ENCODE results near the gene AHCYL1.

The AHCYL1 gene

DNA sequence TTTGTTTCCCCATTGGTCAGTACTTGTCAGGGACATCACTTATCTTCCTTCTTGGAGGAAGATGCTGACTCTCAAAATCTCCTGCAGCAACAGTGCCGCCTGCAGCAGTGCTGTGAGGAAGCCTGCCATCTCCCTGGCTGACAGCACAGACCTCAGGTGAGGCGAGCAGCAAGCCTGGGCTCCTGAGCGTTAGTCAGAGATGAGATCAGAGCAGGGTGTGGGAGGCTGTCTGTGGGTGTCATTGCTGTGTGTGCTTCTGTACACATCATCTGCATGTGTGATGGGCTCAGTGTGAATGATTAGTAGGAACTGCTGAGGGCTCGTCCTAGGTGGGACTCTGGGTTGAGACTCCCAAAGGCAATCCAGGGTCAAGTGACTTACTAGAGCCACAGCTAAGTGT lies 56.0 kb downstream of the AHCYL1 start:
- Histone ChIP-seq H3K4me3 (ENCODE audit: low read length) (no peak overlapping the region), H3K36me3 (ENCODE audit: control insufficient read depth, insufficient read depth, low read length, severe bottlenecking) (peaks cover 80% of the 10 kb centered on the region), H3K27me3 (replicated peaks; ENCODE audit: control insufficient read depth, insufficient read depth, low read length) (no peaks in the 10 kb centered on the region), H3K9ac (ENCODE audit: low read length) (no peak overlapping the region), H3K4me1 (ENCODE audit: control insufficient read depth, insufficient read depth, low read length) (peaks cover 20% of the 10 kb centered on the region), H3K9me3 (ENCODE audit: control insufficient read depth, low read length) (no peaks in the 10 kb centered on the region)
- no peak for DNase-seq (ENCODE audit: low read depth)

DNA sequence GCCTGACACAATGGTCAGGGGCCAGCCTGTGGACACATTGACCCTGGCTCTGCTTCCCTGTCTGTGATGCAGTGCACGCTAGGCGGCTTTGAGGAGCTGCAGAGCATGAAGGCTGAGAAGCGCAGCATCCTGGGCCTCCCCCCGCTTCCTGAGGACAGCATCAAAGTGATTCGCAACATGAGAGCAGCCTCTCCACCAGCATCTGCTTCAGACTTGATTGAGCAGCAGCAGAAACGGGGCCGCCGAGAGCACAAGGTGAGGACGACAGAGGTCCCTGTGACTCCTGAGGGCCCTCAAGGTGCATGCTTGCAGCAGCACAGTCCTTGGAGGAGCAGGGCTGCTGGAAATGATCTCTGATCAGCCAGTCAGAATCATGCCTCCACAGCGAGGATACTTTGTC lies 58.5 kb downstream of the AHCYL1 start:
- Histone ChIP-seq H3K27me3 (replicated peaks; ENCODE audit: control insufficient read depth, insufficient read depth, low read length) (no peaks in the 10 kb centered on the region), H3K9me3 (ENCODE audit: control insufficient read depth, low read length) (no peaks in the 10 kb centered on the region), H3K36me3 (ENCODE audit: control insufficient read depth, insufficient read depth, low read length, severe bottlenecking) (peaks cover 93% of the 10 kb centered on the region), H3K4me1 (ENCODE audit: control insufficient read depth, insufficient read depth, low read length) (peaks cover 14% of the 10 kb centered on the region), H3K4me3 (ENCODE audit: low read length) (no peak overlapping the region), H3K9ac (ENCODE audit: low read length) (no peak overlapping the region)
- no peak for DNase-seq (ENCODE audit: low read depth)

DNA sequence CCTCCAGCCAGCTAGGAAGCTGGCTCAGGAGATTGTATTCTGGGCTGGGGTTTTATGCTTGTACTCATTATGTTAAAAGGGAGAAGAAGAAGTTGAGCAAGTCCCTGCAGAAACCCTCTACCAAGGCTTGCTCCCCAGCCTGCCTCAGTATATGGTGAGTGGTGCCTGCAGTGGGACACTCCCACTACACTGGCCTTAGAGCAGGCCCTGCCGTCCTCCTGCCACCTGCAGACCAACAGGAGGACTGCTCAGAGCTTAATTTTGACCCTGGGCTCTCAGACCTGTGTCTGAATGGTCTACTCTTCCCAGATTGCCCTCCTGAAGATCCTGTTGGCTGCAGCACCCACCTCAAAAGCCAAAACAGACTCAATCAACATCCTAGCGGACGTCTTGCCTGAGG lies 62.9 kb downstream of the AHCYL1 start:
- peaks cover 36% of the 10 kb centered on the region for H3K4me1 ChIP-seq (ENCODE audit: control insufficient read depth, insufficient read depth, low read length)
- no peak overlapping the region for H3K4me3 ChIP-seq (ENCODE audit: low read length)
- no peak overlapping the region for H3K9ac ChIP-seq (ENCODE audit: low read length)
- H3K9me3 ChIP-seq (ENCODE audit: control insufficient read depth, low read length), result no peaks in the 10 kb centered on the region
- no peaks in the 10 kb centered on the region for H3K27me3 ChIP-seq (replicated peaks; ENCODE audit: control insufficient read depth, insufficient read depth, low read length)
- no peak for DNase-seq (ENCODE audit: low read depth)
- peaks cover 91% of the 10 kb centered on the region for H3K36me3 ChIP-seq (ENCODE audit: control insufficient read depth, insufficient read depth, low read length, severe bottlenecking)

DNA sequence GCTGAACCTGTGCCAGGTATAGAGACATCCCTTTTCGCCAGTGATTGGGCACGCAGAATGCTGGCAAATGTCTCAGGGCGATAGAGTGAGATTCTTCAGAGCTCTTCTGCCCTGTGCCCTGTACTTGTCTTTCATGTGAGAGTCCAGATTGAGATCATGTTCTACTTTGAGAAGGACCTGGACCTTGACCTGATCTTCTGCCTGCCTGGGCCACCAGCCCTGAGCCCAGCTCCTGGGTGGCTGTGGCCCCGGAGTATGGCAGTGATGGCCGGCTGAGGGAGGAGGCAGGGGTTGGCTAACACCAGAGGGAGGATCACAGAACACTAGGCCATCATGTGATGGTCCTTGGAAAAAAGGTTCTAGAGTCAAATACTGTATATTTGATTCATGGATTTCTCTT lies 63.7 kb downstream of the AHCYL1 start:
- peaks cover 91% of the 10 kb centered on the region for H3K36me3 ChIP-seq (ENCODE audit: control insufficient read depth, insufficient read depth, low read length, severe bottlenecking)
- DNase-seq (ENCODE audit: low read depth), result no peak

DNA sequence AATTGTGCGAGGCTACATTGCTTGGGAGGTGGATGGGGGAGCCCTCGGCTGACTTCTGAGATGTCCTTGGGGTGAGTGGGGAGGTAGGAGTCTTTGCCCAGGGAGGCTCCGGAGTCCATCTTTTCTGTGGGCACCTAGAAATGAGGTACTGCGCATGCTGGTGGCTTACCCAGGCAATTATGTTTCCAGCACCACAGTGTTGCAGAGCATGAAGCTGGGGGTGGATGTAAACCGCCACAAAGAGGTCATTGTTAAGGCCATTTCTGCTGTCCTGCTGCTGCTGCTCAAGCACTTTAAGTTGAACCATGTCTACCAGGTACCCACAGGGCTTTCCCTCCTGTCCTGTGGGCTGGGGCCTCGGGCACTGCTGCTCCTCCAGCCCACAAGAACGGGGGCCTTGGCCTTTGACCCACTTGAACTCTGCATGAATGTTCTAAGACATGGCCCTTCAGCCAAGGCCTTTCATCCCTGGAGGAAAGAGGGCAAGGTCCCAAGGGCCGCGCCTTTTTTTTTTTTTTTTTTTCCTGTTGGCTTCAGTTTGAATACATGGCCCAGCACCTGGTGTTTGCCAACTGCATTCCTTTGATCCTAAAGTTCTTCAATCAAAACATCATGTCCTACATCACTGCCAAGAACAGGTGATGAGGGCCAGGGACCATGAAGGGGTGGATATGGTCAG lies 64.5 kb downstream of the AHCYL1 start:
- Histone ChIP-seq H3K4me1 (ENCODE audit: control insufficient read depth, insufficient read depth, low read length) (peaks cover 37% of the 10 kb centered on the region), H3K9me3 (ENCODE audit: control insufficient read depth, low read length) (no peaks in the 10 kb centered on the region), H3K27me3 (replicated peaks; ENCODE audit: control insufficient read depth, insufficient read depth, low read length) (no peaks in the 10 kb centered on the region), H3K36me3 (ENCODE audit: control insufficient read depth, insufficient read depth, low read length, severe bottlenecking) (peaks cover 91% of the 10 kb centered on the region), H3K4me3 (ENCODE audit: low read length) (no peak overlapping the region), H3K9ac (ENCODE audit: low read length) (no peak overlapping the region)
- DNase-seq (ENCODE audit: low read depth), result no peak

More for the DNA sequence above, 63.7 kb downstream of the AHCYL1 start:
- no peak overlapping the region for H3K9ac ChIP-seq (ENCODE audit: low read length)
- H3K9me3 ChIP-seq (ENCODE audit: control insufficient read depth, low read length), result no peaks in the 10 kb centered on the region
- H3K27me3 ChIP-seq (replicated peaks; ENCODE audit: control insufficient read depth, insufficient read depth, low read length), result no peaks in the 10 kb centered on the region
- no peak overlapping the region for H3K4me3 ChIP-seq (ENCODE audit: low read length)
- peaks cover 29% of the 10 kb centered on the region for H3K4me1 ChIP-seq (ENCODE audit: control insufficient read depth, insufficient read depth, low read length)

DNA sequence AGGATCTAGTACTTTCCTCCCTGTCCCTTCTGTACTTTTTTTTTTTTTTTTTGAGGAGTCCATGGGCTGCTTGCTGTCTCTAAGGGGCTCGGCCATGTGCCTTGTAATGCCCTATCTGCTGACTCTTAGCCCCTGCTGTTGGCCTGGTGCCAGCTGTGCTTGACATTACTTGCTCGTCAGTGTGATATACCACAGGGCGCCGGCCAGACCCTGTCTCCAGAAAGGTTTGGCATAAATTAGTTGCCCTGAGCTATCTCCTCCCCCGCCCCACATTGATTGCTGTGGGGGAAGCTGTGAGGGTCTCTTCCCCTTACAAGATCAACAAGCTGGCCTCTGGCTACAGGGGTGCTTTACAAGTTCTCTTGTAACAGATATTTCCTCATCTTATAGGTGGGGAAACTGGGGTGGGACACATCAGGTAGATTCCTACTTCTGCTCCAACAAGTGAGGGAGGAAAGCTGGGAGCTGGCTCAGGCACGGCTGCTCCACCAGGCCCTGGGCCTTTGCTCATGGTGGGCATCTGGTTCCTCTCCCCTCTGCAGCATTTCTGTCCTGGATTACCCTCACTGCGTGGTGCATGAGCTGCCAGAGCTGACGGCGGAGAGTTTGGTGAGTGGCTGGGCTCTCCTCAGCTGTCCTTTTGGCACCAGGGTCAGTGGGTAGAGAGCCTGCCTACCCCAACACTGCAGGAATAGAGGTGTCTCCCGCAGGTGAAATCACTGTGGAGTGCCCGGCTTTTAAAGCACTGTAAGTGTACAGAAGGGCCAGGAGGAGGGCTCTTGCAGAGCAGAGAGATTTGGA lies 65.4 kb downstream of the AHCYL1 start:
- peak overlapping the region; percentile 64 for H3K9ac ChIP-seq (ENCODE audit: low read length)
- H3K4me3 ChIP-seq (ENCODE audit: low read length), result no peak overlapping the region
- H3K4me1 ChIP-seq (ENCODE audit: control insufficient read depth, insufficient read depth, low read length), result peaks cover 46% of the 10 kb centered on the region
- no peak for DNase-seq (ENCODE audit: low read depth)
- H3K36me3 ChIP-seq (ENCODE audit: control insufficient read depth, insufficient read depth, low read length, severe bottlenecking), result peaks cover 91% of the 10 kb centered on the region
- H3K9me3 ChIP-seq (ENCODE audit: control insufficient read depth, low read length), result no peaks in the 10 kb centered on the region
- H3K27me3 ChIP-seq (replicated peaks; ENCODE audit: control insufficient read depth, insufficient read depth, low read length), result no peaks in the 10 kb centered on the region

DNA sequence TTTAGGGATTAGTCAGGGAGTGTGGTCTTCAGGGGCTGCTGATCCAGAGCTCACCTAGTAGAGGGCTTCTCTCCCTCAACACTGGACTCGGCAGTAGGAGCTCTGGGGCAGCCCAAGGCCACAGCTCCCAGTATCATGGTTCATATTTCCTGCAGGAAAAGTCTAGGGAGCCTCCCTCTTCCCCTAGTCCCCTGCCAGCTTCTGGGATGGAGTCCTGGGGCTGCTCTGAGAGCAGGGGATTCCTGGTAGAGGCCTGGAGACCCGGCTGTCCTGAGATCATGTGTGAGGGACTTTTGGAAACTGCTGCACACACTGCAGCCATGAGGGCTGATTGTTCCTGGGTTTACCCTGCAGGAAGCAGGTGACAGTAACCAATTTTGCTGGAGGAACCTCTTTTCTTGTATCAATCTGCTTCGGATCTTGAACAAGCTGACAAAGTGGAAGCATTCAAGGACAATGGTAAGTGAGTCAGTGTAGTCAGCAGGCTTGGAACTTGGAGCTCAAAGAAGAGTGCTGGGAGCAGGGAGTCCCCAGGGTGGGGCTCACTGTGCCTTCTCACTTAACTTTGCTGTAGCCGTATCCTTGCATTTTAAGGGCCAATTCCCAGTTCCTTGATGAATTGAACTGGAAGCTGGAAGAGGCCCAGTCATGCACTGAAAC lies 66.2 kb downstream of the AHCYL1 start:
- Histone ChIP-seq H3K4me1 (ENCODE audit: control insufficient read depth, insufficient read depth, low read length) (peaks cover 53% of the 10 kb centered on the region), H3K27me3 (replicated peaks; ENCODE audit: control insufficient read depth, insufficient read depth, low read length) (no peaks in the 10 kb centered on the region), H3K36me3 (ENCODE audit: control insufficient read depth, insufficient read depth, low read length, severe bottlenecking) (peaks cover 89% of the 10 kb centered on the region), H3K4me3 (ENCODE audit: low read length) (peak overlapping the region; percentile 19), H3K9ac (ENCODE audit: low read length) (peak overlapping the region; percentile 64), H3K9me3 (ENCODE audit: control insufficient read depth, low read length) (no peaks in the 10 kb centered on the region)
- DNase-seq (ENCODE audit: low read depth), result peak; percentile 46

DNA sequence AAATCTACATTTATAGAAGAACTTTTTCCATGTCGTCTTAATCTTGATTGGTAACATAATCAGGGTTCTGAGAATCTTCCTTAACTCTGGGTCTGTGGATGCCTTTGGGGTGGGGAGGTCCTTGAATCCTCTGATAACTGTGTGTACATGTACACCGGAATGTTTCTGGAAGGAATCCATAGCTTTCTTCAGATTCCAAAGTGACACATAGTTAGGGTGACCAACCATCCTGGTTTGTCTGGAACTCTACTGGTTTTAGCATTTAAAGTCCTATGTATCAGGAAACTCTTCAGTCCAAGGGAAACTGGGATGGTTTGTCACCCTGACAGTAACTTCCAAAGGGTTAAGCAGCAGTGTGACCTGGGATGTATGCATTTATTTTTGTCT lies 66.7 kb downstream of the AHCYL1 start:
- Histone ChIP-seq H3K36me3 (ENCODE audit: control insufficient read depth, insufficient read depth, low read length, severe bottlenecking) (peaks cover 92% of the 10 kb centered on the region), H3K4me1 (ENCODE audit: control insufficient read depth, insufficient read depth, low read length) (peaks cover 59% of the 10 kb centered on the region)
- DNase-seq (ENCODE audit: low read depth), result no peak

DNA sequence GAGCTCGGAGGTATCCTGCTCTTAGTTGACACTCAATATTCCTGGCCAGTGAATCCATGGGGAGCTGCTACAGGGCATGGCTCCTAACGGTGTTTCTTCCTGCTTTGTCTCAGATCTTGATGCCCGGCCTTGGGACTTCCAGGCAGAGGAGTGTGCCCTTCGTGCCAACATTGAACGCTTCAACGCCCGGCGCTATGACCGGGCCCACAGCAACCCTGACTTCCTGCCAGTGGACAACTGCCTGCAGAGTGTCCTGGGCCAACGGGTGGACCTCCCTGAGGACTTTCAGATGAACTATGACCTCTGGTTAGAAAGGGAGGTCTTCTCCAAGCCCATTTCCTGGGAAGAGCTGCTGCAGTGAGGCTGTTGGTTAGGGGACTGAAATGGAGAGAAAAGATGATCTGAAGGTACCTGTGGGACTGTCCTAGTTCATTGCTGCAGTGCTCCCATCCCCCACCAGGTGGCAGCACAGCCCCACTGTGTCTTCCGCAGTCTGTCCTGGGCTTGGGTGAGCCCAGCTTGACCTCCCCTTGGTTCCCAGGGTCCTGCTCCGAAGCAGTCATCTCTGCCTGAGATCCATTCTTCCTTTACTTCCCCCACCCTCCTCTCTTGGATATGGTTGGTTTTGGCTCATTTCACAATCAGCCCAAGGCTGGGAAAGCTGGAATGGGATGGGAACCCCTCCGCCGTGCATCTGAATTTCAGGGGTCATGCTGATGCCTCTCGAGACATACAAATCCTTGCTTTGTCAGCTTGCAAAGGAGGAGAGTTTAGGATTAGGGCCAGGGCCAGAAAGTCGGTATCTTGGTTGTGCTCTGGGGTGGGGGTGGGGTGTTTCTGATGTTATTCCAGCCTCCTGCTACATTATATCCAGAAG lies 69.2 kb downstream of the AHCYL1 start:
- no peak overlapping the region for H3K4me3 ChIP-seq (ENCODE audit: low read length)
- peaks cover 82% of the 10 kb centered on the region for H3K4me1 ChIP-seq (ENCODE audit: control insufficient read depth, insufficient read depth, low read length)
- no peaks in the 10 kb centered on the region for H3K27me3 ChIP-seq (replicated peaks; ENCODE audit: control insufficient read depth, insufficient read depth, low read length)
- H3K9ac ChIP-seq (ENCODE audit: low read length), result no peak overlapping the region
- DNase-seq (ENCODE audit: low read depth), result peak; percentile 79
- H3K9me3 ChIP-seq (ENCODE audit: control insufficient read depth, low read length), result no peaks in the 10 kb centered on the region
- H3K36me3 ChIP-seq (ENCODE audit: control insufficient read depth, insufficient read depth, low read length, severe bottlenecking), result peaks cover 79% of the 10 kb centered on the region

More for the DNA sequence above, 66.7 kb downstream of the AHCYL1 start:
- Histone ChIP-seq H3K27me3 (replicated peaks; ENCODE audit: control insufficient read depth, insufficient read depth, low read length) (no peaks in the 10 kb centered on the region), H3K9me3 (ENCODE audit: control insufficient read depth, low read length) (no peaks in the 10 kb centered on the region), H3K9ac (ENCODE audit: low read length) (peak overlapping the region; percentile 9), H3K4me3 (ENCODE audit: low read length) (no peak overlapping the region)

DNA sequence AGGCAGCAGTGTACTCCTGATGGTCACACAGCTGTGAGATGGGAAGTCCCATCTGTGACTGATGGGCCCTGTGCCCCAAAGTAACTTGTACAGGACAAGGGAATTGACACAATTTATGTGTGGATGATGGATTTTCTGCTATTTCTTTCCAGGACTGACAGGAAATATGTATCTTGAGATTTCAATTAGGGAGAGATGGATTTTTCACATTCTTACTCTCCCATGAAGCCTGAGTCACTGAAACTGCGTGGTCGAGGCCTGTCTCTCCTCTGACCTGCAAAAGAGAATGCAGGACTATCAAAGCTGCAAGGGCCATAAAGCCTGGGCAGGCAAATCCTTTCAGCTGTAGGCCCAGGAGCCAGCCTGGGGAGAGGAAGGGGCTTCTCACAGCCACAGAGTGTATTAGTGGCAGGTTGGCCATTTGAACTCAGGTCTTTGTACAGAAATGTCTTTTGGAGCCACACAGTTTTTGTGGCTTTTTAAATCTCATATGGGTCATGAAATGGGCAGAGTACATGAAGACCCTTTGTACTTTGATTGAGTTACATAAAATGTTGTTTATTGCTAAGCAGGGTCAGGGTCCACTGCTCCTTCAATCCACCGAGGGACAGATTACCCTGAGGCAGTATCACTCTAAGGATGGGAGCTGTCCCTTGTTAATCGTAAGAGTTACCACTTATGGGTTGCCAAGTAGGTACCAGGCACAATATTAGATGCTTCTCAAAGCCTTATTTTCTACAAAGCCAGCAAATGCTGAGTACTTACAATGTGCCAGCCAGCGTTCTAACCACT lies 71.1 kb downstream of the AHCYL1 start:
- peak overlapping the region; percentile 57 for H3K9ac ChIP-seq (ENCODE audit: low read length)
- H3K27me3 ChIP-seq (replicated peaks; ENCODE audit: control insufficient read depth, insufficient read depth, low read length), result no peaks in the 10 kb centered on the region
- DNase-seq (ENCODE audit: low read depth), result peak; percentile 73
- H3K36me3 ChIP-seq (ENCODE audit: control insufficient read depth, insufficient read depth, low read length, severe bottlenecking), result peaks cover 60% of the 10 kb centered on the region
- peak overlapping the region; percentile 1 for H3K4me3 ChIP-seq (ENCODE audit: low read length)
- H3K4me1 ChIP-seq (ENCODE audit: control insufficient read depth, insufficient read depth, low read length), result peaks cover 63% of the 10 kb centered on the region
- H3K9me3 ChIP-seq (ENCODE audit: control insufficient read depth, low read length), result no peaks in the 10 kb centered on the region

Measured in adipocyte (in vitro differentiated cells).